GM18526 (cell line): Measurements from ENCODE around the gene CUEDC2.

Experiments used
- POLR2A ChIP-seq: IDR thresholded peaks from 3 replicates; pipeline ENCODE4 v1.6.1; 2011; ENCODE audit not compliant: insufficient read length; ENCODE audit errors: extremely low read depth

CUEDC2 gene

GRCh38 chr10:102399217-102400021 lies 33.0 kb downstream of the CUEDC2 start:
- peak; percentile 53 for TF ChIP-seq POLR2A

GRCh38 chr10:102398172-102399020 lies 34.0 kb downstream of the CUEDC2 start:
- TF ChIP-seq POLR2A, result no peak

- no peak for TF ChIP-seq POLR2A
Observed at GRCh38 chr10:102397222-102398171, 34.9 kb downstream of the CUEDC2 start.

- TF ChIP-seq POLR2A, result no peak
Observed at GRCh38 chr10:102396730-102397151, 35.6 kb downstream of the CUEDC2 start.

GRCh38 chr10:102396317-102396650 lies 36.1 kb downstream of the CUEDC2 start:
- TF ChIP-seq POLR2A, result peak; percentile 8

- TF ChIP-seq POLR2A, result peak; percentile 84
Observed at GRCh38 chr10:102395400-102396316, 36.7 kb downstream of the CUEDC2 start, which contains the start of gene NFKB2. NFKB2 (plus strand) TSS chr10:102395705; CDS start chr10:102395960, 255 bp downstream.

- TF ChIP-seq POLR2A, result no peak
Observed at GRCh38 chr10:102394801-102395399, 37.5 kb downstream of the CUEDC2 start.

- TF ChIP-seq POLR2A, result peak; percentile 85
Observed at GRCh38 chr10:102394079-102394800, 38.1 kb downstream of the CUEDC2 start.

- TF ChIP-seq POLR2A, result no peak
Observed at GRCh38 chr10:102393411-102394078, 38.8 kb downstream of the CUEDC2 start.

- TF ChIP-seq POLR2A, result no peak
Observed at GRCh38 chr10:102392306-102392705, 40.1 kb downstream of the CUEDC2 start.

- TF ChIP-seq POLR2A, result no peak
Observed at GRCh38 chr10:102389894-102390293, 42.5 kb downstream of the CUEDC2 start.

GRCh38 chr10:102384606-102385429 lies 47.6 kb downstream of the CUEDC2 start:
- TF ChIP-seq POLR2A, result no peak

GRCh38 chr10:102384053-102384452 lies 48.3 kb downstream of the CUEDC2 start:
- no peak for TF ChIP-seq POLR2A
